BJ (cell line): ENCODE measurements around the gene SMARCA2. TPM values are rescaled to one million over a fixed set of nuclear protein-coding genes. Genes with fewer than 3 reads are reported as not detected.

Experiments used
- CTCF ChIA-PET: fragments of 350-600 bp; formaldehyde crosslinking; extraction: SDS; loops from one replicate; lab custom pipeline; 2021; ENCODE audit warnings: antibody characterized with exemption, inconsistent platforms; lab: Yijun Ruan, JAX
- POLR2A ChIA-PET: fragments of 300-600 bp; sonication (Branson Sonifier 250); formaldehyde crosslinking; extraction: SDS; loops from one replicate; lab custom pipeline; 2021; ENCODE audit warnings: antibody characterized with exemption; lab: Charles Lee
- DNase-seq: peaks from one replicate; pipeline ENCODE4 v3.0.0-alpha.2; 2011; ENCODE audit warnings: low read depth
- H3K27me3 ChIP-seq: 2 replicates; pipeline ENCODE4 v1.6.0; 2011; ENCODE audit warnings: low read length; ENCODE audit not compliant: control insufficient read depth, insufficient read depth
- H3K36me3 ChIP-seq: 2 replicates; pipeline ENCODE4 v1.5.1; 2011; ENCODE audit warnings: low read length; ENCODE audit not compliant: control insufficient read depth, insufficient read depth
- H3K4me3 ChIP-seq: 2 replicates; pipeline ENCODE4 v1.5.1; 2011; ENCODE audit warnings: low read depth, mild to moderate bottlenecking, control low read depth, low read length
- polyA plus RNA-seq: library from polyadenylated mRNA; depleted of rRNA; stranded (reverse); fragments of >200 nt; gene quantifications from 2 replicates; pipeline ENCODE4 v1.2.3, GENCODE V29; 2011
- TF ChIP-seq, protein P1 (sequence below): IDR thresholded peaks from 2 replicates; pipeline ENCODE4 v1.5.1; 2011; ENCODE audit warnings: low read depth, mild to moderate bottlenecking, control low read depth, inconsistent platforms, low read length, moderate library complexity; ENCODE audit not compliant: insufficient read depth

SMARCA2 gene
- polyA plus RNA-seq, 1 experiment: 67.4 TPM

DNA sequence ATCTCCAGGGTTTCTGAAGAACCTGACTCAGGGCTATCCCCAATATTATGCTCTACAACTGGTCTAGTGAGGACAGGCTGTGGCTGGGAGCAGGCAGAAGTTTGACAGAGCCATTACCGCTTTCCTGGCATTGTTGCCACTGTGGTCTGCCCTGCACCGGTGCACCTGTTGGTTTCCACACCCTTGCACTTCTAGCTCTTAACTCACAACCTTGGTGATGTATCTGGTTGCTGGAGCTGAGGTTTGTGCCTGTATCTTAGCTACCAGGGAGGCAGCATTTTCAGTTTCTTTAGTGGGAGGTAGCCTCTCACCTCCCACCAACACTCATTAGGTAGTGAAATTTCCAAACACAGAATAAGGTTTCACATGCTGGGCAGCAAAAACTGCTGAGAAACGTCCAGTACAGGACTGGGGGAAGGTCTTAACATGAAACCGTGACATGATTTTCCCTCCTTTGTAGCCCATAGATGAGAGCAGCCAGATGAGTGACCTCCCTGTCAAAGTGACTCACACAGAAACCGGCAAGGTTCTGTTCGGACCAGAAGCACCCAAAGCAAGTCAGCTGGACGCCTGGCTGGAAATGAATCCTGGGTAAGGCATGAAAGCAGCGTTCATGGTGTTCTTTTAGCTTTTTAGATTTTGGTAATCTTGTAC, 57.7 kb downstream of the SMARCA2 start:
- Histone ChIP-seq H3K36me3 (peaks cover 29% of the 10 kb centered on the region), H3K4me3 (no peak overlapping the region), H3K27me3 (no peaks in the 10 kb centered on the region)
- TF ChIP-seq, protein P1, sequence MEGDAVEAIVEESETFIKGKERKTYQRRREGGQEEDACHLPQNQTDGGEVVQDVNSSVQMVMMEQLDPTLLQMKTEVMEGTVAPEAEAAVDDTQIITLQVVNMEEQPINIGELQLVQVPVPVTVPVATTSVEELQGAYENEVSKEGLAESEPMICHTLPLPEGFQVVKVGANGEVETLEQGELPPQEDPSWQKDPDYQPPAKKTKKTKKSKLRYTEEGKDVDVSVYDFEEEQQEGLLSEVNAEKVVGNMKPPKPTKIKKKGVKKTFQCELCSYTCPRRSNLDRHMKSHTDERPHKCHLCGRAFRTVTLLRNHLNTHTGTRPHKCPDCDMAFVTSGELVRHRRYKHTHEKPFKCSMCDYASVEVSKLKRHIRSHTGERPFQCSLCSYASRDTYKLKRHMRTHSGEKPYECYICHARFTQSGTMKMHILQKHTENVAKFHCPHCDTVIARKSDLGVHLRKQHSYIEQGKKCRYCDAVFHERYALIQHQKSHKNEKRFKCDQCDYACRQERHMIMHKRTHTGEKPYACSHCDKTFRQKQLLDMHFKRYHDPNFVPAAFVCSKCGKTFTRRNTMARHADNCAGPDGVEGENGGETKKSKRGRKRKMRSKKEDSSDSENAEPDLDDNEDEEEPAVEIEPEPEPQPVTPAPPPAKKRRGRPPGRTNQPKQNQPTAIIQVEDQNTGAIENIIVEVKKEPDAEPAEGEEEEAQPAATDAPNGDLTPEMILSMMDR: no peak
- POLR2A ChIA-PET: no interaction called here
- CTCF ChIA-PET: interaction anchor here (1.1 to 1.4 kb wide), 2 partner anchors 14 to 95 kb away, joined by 3 to 4 read pairs; no protein-coding TSS in a partner anchor
- DNase-seq: no peak

DNA sequence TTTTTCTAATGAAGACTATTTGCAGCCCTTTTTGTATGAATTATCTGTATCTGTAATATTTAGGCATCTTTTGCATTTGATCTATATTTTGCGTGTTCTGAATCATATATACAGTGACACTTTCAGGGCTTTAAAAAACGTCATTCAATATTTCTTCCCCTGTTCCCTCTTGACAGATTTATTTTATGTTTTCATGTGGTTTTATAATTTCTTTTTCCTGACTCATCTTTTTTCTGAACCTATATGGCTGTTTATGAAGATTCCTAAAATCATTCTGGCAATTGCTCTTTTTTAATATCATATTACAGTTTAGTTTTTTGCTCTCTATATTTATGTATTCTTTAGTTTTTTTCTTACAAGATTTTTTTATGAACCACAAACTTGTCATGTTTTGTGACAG, 67.6 kb downstream of the SMARCA2 start:
- ChIA-PET CTCF (no interaction called here), POLR2A (no interaction called here)
- H3K27me3 ChIP-seq: no peaks in the 10 kb centered on the region
- H3K4me3 ChIP-seq: no peak overlapping the region
- H3K36me3 ChIP-seq: peaks cover 10% of the 10 kb centered on the region
- TF ChIP-seq, protein P1: no peak
- DNase-seq: no peak

DNA sequence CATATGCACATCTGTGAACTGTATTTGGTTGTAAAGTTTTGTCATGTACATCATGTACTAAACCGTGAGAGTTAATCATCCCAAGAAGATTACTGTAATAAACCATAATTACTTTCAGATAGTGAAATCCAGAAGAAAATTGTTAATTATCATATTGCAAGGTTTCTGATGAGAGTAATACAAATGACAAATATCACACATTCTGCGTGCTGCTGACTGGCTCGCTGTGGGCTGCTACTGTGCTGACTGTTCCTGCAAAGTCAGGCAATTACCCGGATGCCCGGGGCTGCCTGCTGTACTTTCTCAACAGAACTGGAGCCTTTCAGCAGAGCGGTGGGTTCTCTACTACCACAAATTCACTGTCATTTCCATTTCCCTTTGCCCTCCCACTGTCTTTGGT, 68.3 kb downstream of the SMARCA2 start:
- TF ChIP-seq, protein P1: no peak
- peaks cover 8% of the 10 kb centered on the region for H3K36me3 ChIP-seq
- no peaks in the 10 kb centered on the region for H3K27me3 ChIP-seq
- ChIA-PET CTCF (interaction anchor here (1.1 kb wide), 1 partner anchor 67 kb away, joined by 4 read pairs; no protein-coding TSS in a partner anchor), POLR2A (no interaction called here)
- H3K4me3 ChIP-seq: no peak overlapping the region
- no peak for DNase-seq

DNA sequence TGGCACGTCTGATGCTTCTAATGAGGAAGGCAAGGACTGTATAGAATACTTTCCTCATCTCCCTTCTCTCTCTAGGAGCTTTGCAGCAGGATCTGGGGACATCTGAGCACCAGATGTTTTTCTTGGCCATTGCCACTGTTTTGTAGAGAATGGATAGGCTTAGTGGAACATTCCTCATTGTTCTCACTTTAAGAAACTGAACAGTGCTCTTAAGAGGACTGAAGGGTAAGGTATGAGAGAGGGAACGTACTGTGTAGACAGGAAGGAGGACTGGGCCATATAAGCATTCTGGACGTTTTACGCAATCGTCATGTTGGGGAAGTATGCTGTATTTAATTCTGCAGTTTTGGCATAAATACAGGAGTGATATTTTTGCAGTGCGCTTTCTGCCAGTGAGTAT, 70.6 kb downstream of the SMARCA2 start:
- peak; percentile 53 for DNase-seq
- CTCF ChIA-PET: interaction anchor here (1.0 to 1.3 kb wide), 3 partner anchors 18 to 95 kb away, joined by 3 read pairs; no protein-coding TSS in a partner anchor

DNA sequence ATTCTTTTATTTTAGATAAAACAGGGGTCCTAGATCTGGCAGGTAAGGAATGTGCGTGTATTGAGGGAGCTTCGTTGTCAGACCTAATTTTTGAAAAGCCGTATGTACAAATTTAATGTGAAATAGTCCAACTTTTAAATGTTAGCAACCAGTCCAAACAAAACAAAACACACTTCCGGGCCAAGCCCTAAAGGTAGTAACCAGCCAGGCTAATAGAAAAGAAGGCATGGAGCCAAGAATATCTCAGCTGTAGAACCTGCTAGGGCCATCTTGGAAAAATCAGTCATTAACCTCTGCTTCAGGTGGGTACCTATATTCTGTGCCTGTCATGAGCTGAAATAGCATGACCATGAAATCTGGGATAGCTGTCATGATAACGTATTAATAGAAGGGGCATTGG, 71.0 kb downstream of the SMARCA2 start:
- ChIA-PET POLR2A (no interaction called here), CTCF (interaction anchor here (1.0 to 1.4 kb wide), 3 partner anchors 14 to 144 kb away, joined by 3 read pairs; no protein-coding TSS in a partner anchor)
- DNase-seq: no peak
- TF ChIP-seq, protein P1: no peak
- H3K36me3 ChIP-seq: peaks cover 8% of the 10 kb centered on the region
- no peak overlapping the region for H3K4me3 ChIP-seq
- H3K27me3 ChIP-seq: no peaks in the 10 kb centered on the region

More for the DNA sequence above, 70.6 kb downstream of the SMARCA2 start:
- H3K36me3 ChIP-seq: peaks cover 8% of the 10 kb centered on the region
- TF ChIP-seq, protein P1: no peak
- H3K4me3 ChIP-seq: no peak overlapping the region
- H3K27me3 ChIP-seq: no peaks in the 10 kb centered on the region
- POLR2A ChIA-PET: no interaction called here
